GM18511 (cell line): ENCODE results near the gene ISOC1.
A peak's percentile ranks its signal among the peaks of the same experiment; 100 is the strongest.

Experiments
- ATAC-seq: cut with Tn5 transposase; IDR thresholded peaks from one replicate; pipeline ENCODE4 v1.9.1; 2021; ENCODE audit warnings: mild to moderate bottlenecking, moderate library complexity; ENCODE audit not compliant: unreplicated experiment

Gene ISOC1

GRCh38 chr5:129094087-129094923 lies at the start of gene ISOC1:
TSS of gene ISOC1 (plus strand) at chr5:129094749. CDS start at chr5:129094767, 18 bp downstream.
- ATAC-seq, result peak; percentile 90

- ATAC-seq, result no peak
These were observed 48.4 kb upstream of the ISOC1 start for GRCh38 chr5:129046151-129046550.

DNA sequence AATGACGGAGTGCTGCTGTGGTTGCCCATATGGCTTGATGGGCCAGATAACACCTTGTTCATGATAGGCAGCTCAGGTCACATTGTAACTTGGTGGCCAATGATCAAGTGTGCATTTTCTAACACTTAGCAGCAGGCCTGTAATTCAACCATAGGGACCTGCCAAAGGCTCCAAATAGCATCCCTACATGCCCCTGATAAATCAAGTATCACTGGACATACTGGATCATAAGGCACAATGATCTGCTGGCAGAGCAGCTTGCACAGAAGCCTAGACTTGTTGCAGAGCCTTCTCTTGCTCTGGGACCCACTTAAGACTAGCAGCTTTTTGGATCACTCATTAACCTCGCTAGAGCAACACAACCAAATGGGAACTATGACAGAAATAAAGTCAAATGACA lies 46.0 kb upstream of the ISOC1 start:
- no peak for ATAC-seq

- ATAC-seq, result no peak
These were observed 45.3 kb upstream of the ISOC1 start for GRCh38 chr5:129049126-129049799.

DNA sequence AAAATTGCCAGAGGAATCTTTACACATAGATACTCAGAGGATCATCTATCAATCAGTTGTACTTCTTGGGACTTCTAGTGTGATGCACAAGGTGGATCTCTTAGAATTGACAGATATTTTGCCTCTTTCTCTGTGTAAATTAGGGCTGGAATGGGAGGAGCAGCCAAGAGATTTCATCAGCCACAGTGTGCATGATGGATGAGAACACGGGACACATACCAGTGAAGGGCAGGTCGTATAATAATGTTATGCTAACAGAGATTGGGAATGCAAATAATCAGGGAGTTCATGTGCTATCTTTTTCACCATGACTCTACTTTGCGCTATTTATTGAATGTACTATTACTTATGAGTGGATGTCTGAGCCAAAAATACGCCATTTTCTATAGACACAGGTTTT lies 43.3 kb upstream of the ISOC1 start:
- no peak for ATAC-seq

DNA sequence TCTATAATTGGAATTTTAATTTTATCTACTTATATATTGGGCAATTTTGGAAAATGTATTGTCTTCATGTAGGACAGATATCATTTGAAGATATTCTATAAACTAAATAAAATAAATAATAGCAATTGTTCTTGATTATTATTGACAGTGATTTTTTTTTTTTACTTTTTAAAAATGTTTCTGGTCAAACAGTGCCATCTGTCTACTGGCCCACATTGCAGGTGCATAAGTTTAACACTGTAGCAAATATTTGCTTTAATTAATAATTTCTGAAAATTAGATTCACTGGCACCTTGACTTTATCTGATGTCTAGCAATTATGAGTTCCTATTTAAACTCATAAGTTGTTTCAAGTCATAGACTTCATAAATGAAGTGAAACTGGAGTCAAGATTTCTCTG lies 41.1 kb upstream of the ISOC1 start:
- ATAC-seq, result no peak

- ATAC-seq, result no peak
These were observed 37.2 kb upstream of the ISOC1 start for GRCh38 chr5:129057329-129057728.

DNA sequence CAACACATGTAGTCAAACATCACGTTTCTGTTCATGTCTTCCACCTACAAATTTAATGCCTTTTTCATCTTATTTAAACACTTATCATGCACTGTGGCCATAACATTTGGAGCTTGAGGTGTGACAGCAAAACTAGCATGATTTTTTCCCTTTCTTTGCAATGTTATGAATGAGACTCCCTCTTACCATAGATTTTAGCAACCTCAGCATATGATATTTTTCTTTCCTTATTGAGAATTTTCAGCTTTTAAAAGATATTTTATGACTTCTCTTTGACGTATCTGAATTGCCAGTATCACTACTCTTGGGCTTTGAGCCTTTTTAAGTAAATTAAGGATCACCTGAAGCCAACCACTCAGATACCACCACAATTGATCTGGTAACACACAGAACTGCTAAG lies 32.7 kb upstream of the ISOC1 start:
- no peak for ATAC-seq

DNA sequence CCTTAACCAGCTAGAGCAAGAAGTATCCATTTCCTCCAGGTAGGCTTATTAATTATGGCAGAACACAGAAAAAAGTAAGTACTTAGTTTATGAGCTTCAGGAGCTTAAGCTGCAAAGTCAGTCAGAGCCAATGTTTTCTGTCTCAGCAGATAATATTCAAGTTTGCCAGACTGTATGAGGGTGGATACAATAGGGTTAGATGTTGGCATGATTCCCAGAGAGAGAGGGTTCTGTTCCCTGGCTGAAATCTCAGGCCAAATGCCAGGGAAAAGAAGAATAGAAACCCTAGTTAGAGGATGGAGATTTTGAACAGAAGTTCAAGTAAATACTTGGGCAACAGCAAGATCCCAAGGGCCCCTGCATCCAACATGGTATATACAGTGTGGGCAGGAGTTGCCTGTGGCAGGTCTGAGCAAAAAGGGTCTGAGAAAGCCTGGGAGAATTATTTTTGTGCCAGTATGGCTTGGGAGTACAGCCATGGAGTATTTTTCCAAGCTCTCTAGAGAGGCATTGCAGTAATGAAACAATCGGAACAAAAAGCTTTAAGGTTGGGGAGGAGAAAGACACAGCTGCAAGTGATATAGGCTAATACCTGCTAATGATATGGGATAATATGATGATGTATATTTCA lies 31.0 kb upstream of the ISOC1 start:
- no peak for ATAC-seq

DNA sequence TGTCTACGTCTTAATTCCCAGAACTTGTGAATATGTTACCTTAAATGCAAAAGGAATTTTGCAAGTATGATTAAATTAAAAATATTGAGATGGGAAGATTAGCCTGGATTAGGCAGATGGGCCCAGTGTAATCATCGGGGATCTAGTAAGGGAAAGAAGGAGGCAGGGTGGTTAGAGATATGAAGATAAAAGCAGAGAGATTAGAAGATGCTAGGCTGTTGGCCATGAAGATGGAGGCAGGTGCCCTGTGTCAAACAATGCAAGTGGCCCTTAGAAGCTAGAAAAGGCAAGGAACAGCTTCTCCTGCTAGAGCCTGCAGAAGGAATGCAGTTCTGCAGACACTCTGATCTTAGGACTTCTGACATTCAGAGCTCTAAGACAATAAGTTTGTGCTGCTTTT lies 28.8 kb upstream of the ISOC1 start:
- no peak for ATAC-seq

- ATAC-seq, result no peak
These were observed 26.8 kb upstream of the ISOC1 start for GRCh38 chr5:129067745-129068144.

DNA sequence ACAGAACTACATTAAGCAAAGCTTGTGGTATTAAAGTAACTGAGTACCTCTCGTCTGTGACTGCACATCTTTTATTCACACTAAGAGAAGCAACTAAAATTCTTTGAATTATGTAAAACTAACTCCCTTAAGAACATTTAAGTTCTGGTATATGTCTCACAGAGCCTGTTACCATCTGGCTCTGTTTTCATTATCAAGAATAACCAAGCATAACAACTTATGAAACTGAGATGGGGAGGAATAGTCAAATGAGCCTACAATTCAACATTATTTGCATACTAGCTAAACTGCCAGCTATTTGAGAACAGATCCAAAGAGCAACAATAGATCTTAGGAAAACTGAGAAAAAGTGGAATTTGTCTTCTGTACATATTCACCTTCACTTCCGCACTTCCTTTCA lies 25.3 kb upstream of the ISOC1 start:
- peak; percentile 58 for ATAC-seq

DNA sequence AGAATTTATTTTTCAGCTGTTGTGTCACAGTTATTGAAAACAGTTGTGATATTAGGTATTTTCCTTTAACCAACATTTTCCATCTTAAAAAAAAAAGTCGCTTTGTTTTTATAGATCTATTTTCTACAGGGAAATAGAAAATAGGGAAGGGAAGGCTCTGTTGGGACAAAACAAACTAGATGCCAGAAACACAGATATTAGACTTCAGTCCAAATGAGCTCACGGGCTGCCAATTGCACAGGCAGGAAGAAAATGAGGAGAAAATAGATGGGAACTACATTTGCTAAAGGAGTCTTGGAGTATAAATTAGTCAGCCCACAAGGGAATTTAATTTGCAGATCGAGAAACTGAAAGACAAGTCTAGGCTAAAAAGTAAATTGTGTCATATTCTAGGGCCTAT lies 21.4 kb upstream of the ISOC1 start:
- no peak for ATAC-seq

- ATAC-seq, result no peak
These were observed 19.6 kb upstream of the ISOC1 start for GRCh38 chr5:129074903-129075302.

- ATAC-seq, result no peak
These were observed 17.0 kb upstream of the ISOC1 start for GRCh38 chr5:129077433-129078075.

GRCh38 chr5:129078247-129078646 lies 16.3 kb upstream of the ISOC1 start:
- no peak for ATAC-seq

DNA sequence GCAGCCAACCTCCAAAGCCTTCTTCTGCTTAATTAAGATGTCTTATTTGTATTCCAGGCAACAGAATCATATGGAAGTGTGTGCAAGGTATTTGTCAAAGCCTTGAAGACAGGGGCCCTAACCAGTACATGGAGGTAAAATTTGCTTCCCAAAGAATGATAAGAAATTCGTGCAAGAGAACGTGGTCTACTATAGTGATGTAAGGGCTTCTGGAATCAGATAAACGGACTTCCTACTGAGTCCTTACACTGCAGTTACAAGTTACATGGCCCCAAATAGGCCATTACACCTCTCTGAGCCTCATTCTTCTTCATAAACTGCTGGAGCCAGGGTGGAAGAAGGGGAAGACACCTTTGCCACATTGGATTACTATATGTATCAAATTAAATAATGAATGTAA lies 15.9 kb upstream of the ISOC1 start:
- ATAC-seq, result no peak

DNA sequence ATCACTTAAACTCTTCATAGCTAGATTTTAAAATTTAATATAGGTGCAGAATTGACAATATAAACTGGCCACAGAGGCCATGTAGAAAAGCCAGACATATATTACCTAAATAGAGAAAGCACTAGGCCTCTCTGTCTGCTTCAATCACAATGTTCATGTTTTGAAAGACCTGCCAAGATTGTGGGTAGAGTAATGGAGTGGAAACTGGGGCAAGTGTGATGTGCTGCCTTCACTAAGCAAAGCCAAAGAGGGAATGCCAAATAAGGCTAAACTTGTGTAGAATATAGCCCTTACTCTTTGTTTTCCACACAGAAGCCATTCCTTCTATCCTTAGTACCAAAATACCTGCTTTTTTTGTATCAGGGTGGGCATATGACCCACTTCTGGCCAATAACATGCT lies 15.1 kb upstream of the ISOC1 start:
- ATAC-seq, result no peak

DNA sequence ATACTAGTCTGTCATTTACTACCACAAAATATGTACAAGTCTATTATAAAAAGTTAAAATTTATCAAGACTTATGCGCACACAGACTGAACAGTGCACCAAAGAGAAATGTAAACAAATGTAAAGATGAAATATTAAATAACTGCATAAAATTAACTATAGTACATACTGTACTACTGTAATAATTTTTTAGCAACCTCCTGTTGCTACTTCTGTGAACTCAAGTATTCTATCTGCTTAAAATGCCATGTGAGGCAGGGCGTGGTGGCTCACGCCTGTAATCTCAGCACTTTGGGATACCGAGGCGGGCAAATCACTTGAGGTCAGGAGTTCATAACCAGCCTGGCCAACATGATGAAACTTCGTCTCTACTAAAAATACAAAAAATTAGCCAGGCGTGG lies 13.8 kb upstream of the ISOC1 start:
- ATAC-seq, result no peak

DNA sequence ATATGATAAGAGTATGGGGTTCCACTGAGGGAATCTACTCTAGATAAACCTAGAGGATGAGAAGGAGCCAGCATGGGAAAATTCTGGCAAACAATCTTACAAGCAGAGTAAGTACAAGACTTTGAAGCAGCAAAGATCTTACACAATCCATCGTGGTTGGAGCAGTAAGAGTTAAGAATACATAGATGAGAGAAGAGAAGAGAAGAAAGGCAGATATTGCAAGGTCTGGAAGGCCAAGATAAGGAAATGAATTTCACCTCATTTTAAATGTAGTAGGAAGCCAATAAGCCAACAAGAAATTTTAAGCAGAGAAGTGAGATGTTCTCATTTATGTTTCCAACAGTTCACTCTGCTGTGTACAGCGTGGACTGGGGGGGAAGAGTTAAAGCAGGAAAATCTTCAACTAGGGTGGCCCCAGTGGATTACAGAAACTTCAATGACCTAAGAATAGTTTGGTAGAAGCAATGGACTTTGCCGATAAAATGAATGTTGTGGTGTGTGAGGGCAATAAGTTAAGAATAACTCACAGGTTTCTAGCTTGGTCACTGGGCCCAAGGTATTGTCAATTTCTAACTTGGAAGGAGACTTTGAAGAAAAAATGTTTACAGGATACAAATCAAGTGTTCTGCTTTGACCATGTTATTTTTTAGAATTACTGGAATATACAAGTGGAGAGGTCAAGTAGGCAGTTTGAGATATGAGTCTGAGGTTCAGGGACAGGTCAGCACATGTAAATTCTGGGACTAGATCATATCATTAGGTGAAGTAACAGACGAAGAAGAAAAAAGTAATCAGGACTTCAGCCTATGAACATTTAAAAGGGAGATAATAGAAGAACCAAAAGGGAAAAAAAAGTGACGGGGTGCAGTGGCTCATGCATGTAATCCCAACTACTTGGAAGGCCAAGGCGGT lies 12.1 kb upstream of the ISOC1 start:
- no peak for ATAC-seq
